ENCODE results near the gene NECTIN1. TPM values are rescaled to one million over a fixed set of nuclear protein-coding genes. Genes with fewer than 3 reads are reported as not detected.

Gene NECTIN1
- total RNA-seq, 2 experiments from 2014 or later: 0.34 to 0.39 TPM

GRCh38 chr11:119635041-119635740, 93.8 kb downstream of the NECTIN1 start:
- Mint-ChIP-seq H3K9me3 (ENCODE audit: insufficient read depth) (no peaks in the 10 kb centered on the region), H3K4me3 (no peak overlapping the region), H3K27me3 (ENCODE audit: low read depth) (no peaks in the 10 kb centered on the region), H3K27ac (no peak overlapping the region), H3K4me1 (ENCODE audit: low read depth) (no peaks in the 10 kb centered on the region), H3K36me3 (ENCODE audit: low read depth) (no peaks in the 10 kb centered on the region)
- ChIA-PET POLR2A (interaction anchor here (0.7 kb wide), 1 partner anchor 467 kb away, joined by 3 read pairs; no protein-coding TSS in a partner anchor), CTCF (no interaction called here)
- no peak for ATAC-seq
- DNase-seq: no peak

- DNase-seq: no peak
- Mint-ChIP-seq H3K4me3 (no peak overlapping the region), H3K27me3 (ENCODE audit: low read depth) (no peaks in the 10 kb centered on the region), H3K9me3 (ENCODE audit: insufficient read depth) (no peaks in the 10 kb centered on the region), H3K27ac (no peak overlapping the region), H3K36me3 (ENCODE audit: low read depth) (no peaks in the 10 kb centered on the region), H3K4me1 (ENCODE audit: low read depth) (no peaks in the 10 kb centered on the region)
- ATAC-seq: no peak
- POLR2A ChIA-PET: interaction anchor here (0.7 kb wide), 1 partner anchor 468 kb away, joined by 3 read pairs; no protein-coding TSS in a partner anchor
- CTCF ChIA-PET: no interaction called here
Observed at GRCh38 chr11:119634301-119634700, 94.7 kb downstream of the NECTIN1 start.

- CTCF ChIA-PET: no interaction called here
- POLR2A ChIA-PET: no interaction called here
- H3K27me3 Mint-ChIP-seq (ENCODE audit: low read depth): no peaks in the 10 kb centered on the region
- no peak overlapping the region for H3K27ac Mint-ChIP-seq
- H3K9me3 Mint-ChIP-seq (ENCODE audit: insufficient read depth): no peaks in the 10 kb centered on the region
- no peaks in the 10 kb centered on the region for H3K36me3 Mint-ChIP-seq (ENCODE audit: low read depth)
- ATAC-seq (no peak), DNase-seq (no peak)
- H3K4me3 Mint-ChIP-seq: no peak overlapping the region
- no peaks in the 10 kb centered on the region for H3K4me1 Mint-ChIP-seq (ENCODE audit: low read depth)
Observed at GRCh38 chr11:119629834-119630624, 99.0 kb downstream of the NECTIN1 start.

GRCh38 chr11:119629085-119629484, 99.9 kb downstream of the NECTIN1 start:
- no peak overlapping the region for H3K27ac Mint-ChIP-seq
- H3K27me3 Mint-ChIP-seq (ENCODE audit: low read depth): no peaks in the 10 kb centered on the region
- no peaks in the 10 kb centered on the region for H3K4me1 Mint-ChIP-seq (ENCODE audit: low read depth)
- POLR2A ChIA-PET: no interaction called here
- no peak overlapping the region for H3K4me3 Mint-ChIP-seq
- CTCF ChIA-PET: no interaction called here
- no peak for ATAC-seq
- no peaks in the 10 kb centered on the region for H3K36me3 Mint-ChIP-seq (ENCODE audit: low read depth)
- no peaks in the 10 kb centered on the region for H3K9me3 Mint-ChIP-seq (ENCODE audit: insufficient read depth)
- DNase-seq: no peak

GRCh38 chr11:119627286-119627685, 101.7 kb downstream of the NECTIN1 start:
- ATAC-seq (no peak), DNase-seq (no peak)
- Mint-ChIP-seq H3K4me1 (ENCODE audit: low read depth) (no peaks in the 10 kb centered on the region), H3K27me3 (ENCODE audit: low read depth) (no peaks in the 10 kb centered on the region), H3K4me3 (no peak overlapping the region), H3K9me3 (ENCODE audit: insufficient read depth) (no peaks in the 10 kb centered on the region), H3K27ac (no peak overlapping the region), H3K36me3 (ENCODE audit: low read depth) (no peaks in the 10 kb centered on the region)
- POLR2A ChIA-PET: no interaction called here
- CTCF ChIA-PET: no interaction called here

- H3K36me3 Mint-ChIP-seq (ENCODE audit: low read depth): no peaks in the 10 kb centered on the region
- H3K4me3 Mint-ChIP-seq: no peak overlapping the region
- H3K27ac Mint-ChIP-seq: no peak overlapping the region
- ATAC-seq (no peak), DNase-seq (no peak)
- POLR2A ChIA-PET: no interaction called here
- CTCF ChIA-PET: no interaction called here
- H3K4me1 Mint-ChIP-seq (ENCODE audit: low read depth): no peaks in the 10 kb centered on the region
- no peaks in the 10 kb centered on the region for H3K27me3 Mint-ChIP-seq (ENCODE audit: low read depth)
- no peaks in the 10 kb centered on the region for H3K9me3 Mint-ChIP-seq (ENCODE audit: insufficient read depth)
Observed at GRCh38 chr11:119626871-119627270, 102.1 kb downstream of the NECTIN1 start.

- no peak for DNase-seq
- Mint-ChIP-seq H3K4me3 (no peak overlapping the region), H3K27ac (no peak overlapping the region), H3K36me3 (ENCODE audit: low read depth) (no peaks in the 10 kb centered on the region), H3K4me1 (ENCODE audit: low read depth) (no peaks in the 10 kb centered on the region), H3K27me3 (ENCODE audit: low read depth) (no peaks in the 10 kb centered on the region), H3K9me3 (ENCODE audit: insufficient read depth) (no peaks in the 10 kb centered on the region)
- CTCF ChIA-PET: interaction anchor here (4.7 kb wide), 1 partner anchor 103 kb away, joined by 19 read pairs; the partner anchor contains the start of gene NECTIN1
- no peak for ATAC-seq
- POLR2A ChIA-PET: no interaction called here
Observed at GRCh38 chr11:119626197-119626841, 102.7 kb downstream of the NECTIN1 start.

- CTCF ChIA-PET: interaction anchor here (1.1 to 4.7 kb wide), 2 partner anchors 11 to 104 kb away, joined by 3 to 19 read pairs; partner anchors contain the start of gene NECTIN1
- DNase-seq (no peak), ATAC-seq (no peak)
- Mint-ChIP-seq H3K36me3 (ENCODE audit: low read depth) (no peaks in the 10 kb centered on the region), H3K4me1 (ENCODE audit: low read depth) (no peaks in the 10 kb centered on the region), H3K27ac (no peak overlapping the region), H3K9me3 (ENCODE audit: insufficient read depth) (no peaks in the 10 kb centered on the region), H3K4me3 (no peak overlapping the region), H3K27me3 (ENCODE audit: low read depth) (no peaks in the 10 kb centered on the region)
- POLR2A ChIA-PET: no interaction called here
Observed at GRCh38 chr11:119625206-119625978, 103.6 kb downstream of the NECTIN1 start.

GRCh38 chr11:119624629-119625028, 104.4 kb downstream of the NECTIN1 start:
- ChIA-PET POLR2A (no interaction called here), CTCF (interaction anchor here (1.1 to 4.7 kb wide), 2 partner anchors 10 to 105 kb away, joined by 3 to 19 read pairs; partner anchors contain the start of gene NECTIN1)
- H3K27me3 Mint-ChIP-seq (ENCODE audit: low read depth): peaks cover 3% of the 10 kb centered on the region
- no peaks in the 10 kb centered on the region for H3K36me3 Mint-ChIP-seq (ENCODE audit: low read depth)
- H3K4me3 Mint-ChIP-seq: no peak overlapping the region
- ATAC-seq (no peak), DNase-seq (no peak)
- no peak overlapping the region for H3K27ac Mint-ChIP-seq
- H3K4me1 Mint-ChIP-seq (ENCODE audit: low read depth): no peaks in the 10 kb centered on the region
- no peaks in the 10 kb centered on the region for H3K9me3 Mint-ChIP-seq (ENCODE audit: insufficient read depth)

GRCh38 chr11:119624102-119624615, 104.8 kb downstream of the NECTIN1 start:
- DNase-seq: peak; percentile 22
- POLR2A ChIA-PET: no interaction called here
- H3K4me1 Mint-ChIP-seq (ENCODE audit: low read depth): no peaks in the 10 kb centered on the region
- no peak overlapping the region for H3K4me3 Mint-ChIP-seq
- H3K27me3 Mint-ChIP-seq (ENCODE audit: low read depth): peaks cover 6% of the 10 kb centered on the region
- CTCF ChIA-PET: interaction anchor here (1.1 to 4.7 kb wide), 2 partner anchors 10 to 105 kb away, joined by 3 to 19 read pairs; partner anchors contain the start of gene NECTIN1
- no peaks in the 10 kb centered on the region for H3K9me3 Mint-ChIP-seq (ENCODE audit: insufficient read depth)
- ATAC-seq: no peak
- H3K27ac Mint-ChIP-seq: no peak overlapping the region
- H3K36me3 Mint-ChIP-seq (ENCODE audit: low read depth): no peaks in the 10 kb centered on the region

- Mint-ChIP-seq H3K36me3 (ENCODE audit: low read depth) (no peaks in the 10 kb centered on the region), H3K9me3 (ENCODE audit: insufficient read depth) (no peaks in the 10 kb centered on the region), H3K4me1 (ENCODE audit: low read depth) (no peaks in the 10 kb centered on the region), H3K27me3 (ENCODE audit: low read depth) (peaks cover 6% of the 10 kb centered on the region), H3K27ac (no peak overlapping the region), H3K4me3 (no peak overlapping the region)
- CTCF ChIA-PET: interaction anchor here (1.3 to 4.7 kb wide), 2 partner anchors 106 to 143 kb away, joined by 3 to 19 read pairs; partner anchors contain the start of gene NECTIN1
- DNase-seq (no peak), ATAC-seq (no peak)
- POLR2A ChIA-PET: no interaction called here
Observed at GRCh38 chr11:119623682-119624081, 105.3 kb downstream of the NECTIN1 start.
